HepG2 (cell line): Measurements from ENCODE around the gene SEL1L2. TPM values are rescaled to one million over a fixed set of nuclear protein-coding genes. Genes with fewer than 3 reads are reported as not detected.
A peak's percentile ranks its signal among the peaks of the same experiment; 100 is the strongest.

Source experiments
- DNMT1 ChIP-seq: sonication (generic); formaldehyde crosslinking; IDR thresholded peaks from 2 replicates; pipeline ENCODE4 v1.5.1; 2020; ENCODE audit warnings: mild to moderate bottlenecking, missing genetic modification reagents
- KLF16 ChIP-seq, 2 experiments: sonication (generic) in 1 of 2; formaldehyde crosslinking in 1 of 2; IDR thresholded peaks; 2 replicates each; pipeline versions ENCODE4 v1.6.1 to v1.8.0; 2016 to 2023; ENCODE audit warnings: missing genetic modification reagents in 2 of 2, missing compliant biosample characterization in 1 of 2
- TEAD2 ChIP-seq: sonication (generic); formaldehyde crosslinking; IDR thresholded peaks from 2 replicates; pipeline ENCODE4 v1.9.0; 2021; ENCODE audit warnings: missing genetic modification reagents
- XRCC5 ChIP-seq: fragments of 200-400 bp; formaldehyde crosslinking; optimal IDR thresholded peaks from 2 replicates; pipeline ENCODE3; 2017; ENCODE audit warnings: mild to moderate bottlenecking, low read length
- ZNF232 ChIP-seq: sonication (generic); formaldehyde crosslinking; IDR thresholded peaks from 2 replicates; pipeline ENCODE4 v1.4.0; 2020; ENCODE audit warnings: missing genetic modification reagents, borderline replicate concordance
- ZNF891 ChIP-seq: sonication (generic); formaldehyde crosslinking; IDR thresholded peaks from 2 replicates; pipeline ENCODE4 v1.5.0; 2020; ENCODE audit warnings: mild to moderate bottlenecking, missing genetic modification reagents
- ZSCAN25 ChIP-seq: sonication (generic); formaldehyde crosslinking; IDR thresholded peaks from 2 replicates; pipeline ENCODE4 v1.8.0; 2022; ENCODE audit warnings: mild to moderate bottlenecking, missing genetic modification reagents
- polyA plus RNA-seq, 8 experiments: library from polyadenylated mRNA; depleted of rRNA in 3 of 8; stranded (reverse) in 7 of 8; unstranded in 1 of 8; fragments of >200 nt; fragmentation: Illumina TruSeq in 4 of 8; extraction: Trizol in 4 of 8; gene quantifications; 2 replicates each; pipeline versions ENCODE4 v1.2.1 to v1.2.3, GENCODE V29; 2011 to 2016; ENCODE audit warnings: low read depth in 4 of 8, missing spikeins in 1 of 8, mixed read lengths in 1 of 8; ENCODE audit not compliant: insufficient read depth in 1 of 8
- total RNA-seq, 5 experiments: library from RNA; depleted of rRNA; stranded (reverse); fragments of >200 nt; fragmentation: Illumina TruSeq; extraction: Trizol; gene quantifications; 2 replicates each; pipeline ENCODE4 v1.2.3, GENCODE V29; 2016; ENCODE audit warnings: low read depth in 1 of 5
- TF ChIP-seq, protein P1 (sequence below), 2 experiments: fragments of 450-650 bp in 1 of 2; sonication (generic) in 1 of 2; formaldehyde crosslinking in 1 of 2; IDR thresholded peaks; 2 replicates each; pipeline versions ENCODE4 v1.6.1 to v1.8.0; 2016 to 2022; ENCODE audit warnings: antibody characterized with exemption in 1 of 2, mild to moderate bottlenecking in 1 of 2, missing genetic modification reagents in 1 of 2
- TF ChIP-seq, protein P2 (sequence below): sonication (generic); formaldehyde crosslinking; IDR thresholded peaks from 2 replicates; pipeline ENCODE4 v1.9.0; 2022; ENCODE audit warnings: missing genetic modification reagents, mild to moderate bottlenecking, borderline replicate concordance
- TF ChIP-seq, protein P3 (sequence below): sonication (generic); formaldehyde crosslinking; conservative IDR thresholded peaks from 2 replicates; pipeline ENCODE4 v1.8.0; 2022; ENCODE audit warnings: missing genetic modification reagents
- TF ChIP-seq, protein P4 (sequence below): sonication (generic); formaldehyde crosslinking; IDR thresholded peaks from 2 replicates; pipeline ENCODE4 v1.4.0; 2020; ENCODE audit warnings: mild to moderate bottlenecking, missing genetic modification reagents

The SEL1L2 gene
- total and polyA plus RNA-seq, 2 of the 13 experiments (the other 11 are each of a cell fraction or from before 2014, with no cell fraction given), result not detected

DNA sequence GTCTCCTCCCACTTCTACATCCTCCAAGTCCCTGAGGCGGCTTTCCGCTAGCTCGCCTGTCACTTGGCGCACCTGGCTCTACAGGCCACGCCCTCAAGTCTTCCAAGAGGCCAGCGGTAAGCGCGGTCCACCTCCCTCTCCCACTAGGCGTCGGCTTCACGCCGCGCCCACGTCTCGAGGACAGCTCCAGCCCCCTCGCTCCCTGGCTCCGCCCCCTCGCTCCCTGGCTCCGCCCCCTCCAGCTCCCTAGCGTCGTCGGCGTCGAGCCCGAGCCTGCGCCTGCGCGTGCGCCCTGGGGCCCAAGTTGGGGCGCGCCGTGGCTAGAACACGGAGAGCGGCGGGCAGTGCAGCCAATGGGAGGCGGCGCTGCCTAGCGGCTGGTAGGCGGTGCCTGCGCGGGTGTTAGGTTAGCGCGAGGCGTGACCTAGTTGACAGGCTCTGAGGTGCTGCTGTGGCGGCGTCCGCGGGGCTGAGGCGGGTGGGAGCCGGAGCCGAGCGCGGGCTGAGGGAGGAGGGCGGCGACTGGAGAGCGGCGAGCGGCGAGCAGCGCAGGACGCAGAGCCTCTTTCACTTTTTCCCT is 4.8 kb upstream of the SEL1L2 start, which contains the start of gene MACROD2 (continued):
- TF ChIP-seq, protein P1, sequence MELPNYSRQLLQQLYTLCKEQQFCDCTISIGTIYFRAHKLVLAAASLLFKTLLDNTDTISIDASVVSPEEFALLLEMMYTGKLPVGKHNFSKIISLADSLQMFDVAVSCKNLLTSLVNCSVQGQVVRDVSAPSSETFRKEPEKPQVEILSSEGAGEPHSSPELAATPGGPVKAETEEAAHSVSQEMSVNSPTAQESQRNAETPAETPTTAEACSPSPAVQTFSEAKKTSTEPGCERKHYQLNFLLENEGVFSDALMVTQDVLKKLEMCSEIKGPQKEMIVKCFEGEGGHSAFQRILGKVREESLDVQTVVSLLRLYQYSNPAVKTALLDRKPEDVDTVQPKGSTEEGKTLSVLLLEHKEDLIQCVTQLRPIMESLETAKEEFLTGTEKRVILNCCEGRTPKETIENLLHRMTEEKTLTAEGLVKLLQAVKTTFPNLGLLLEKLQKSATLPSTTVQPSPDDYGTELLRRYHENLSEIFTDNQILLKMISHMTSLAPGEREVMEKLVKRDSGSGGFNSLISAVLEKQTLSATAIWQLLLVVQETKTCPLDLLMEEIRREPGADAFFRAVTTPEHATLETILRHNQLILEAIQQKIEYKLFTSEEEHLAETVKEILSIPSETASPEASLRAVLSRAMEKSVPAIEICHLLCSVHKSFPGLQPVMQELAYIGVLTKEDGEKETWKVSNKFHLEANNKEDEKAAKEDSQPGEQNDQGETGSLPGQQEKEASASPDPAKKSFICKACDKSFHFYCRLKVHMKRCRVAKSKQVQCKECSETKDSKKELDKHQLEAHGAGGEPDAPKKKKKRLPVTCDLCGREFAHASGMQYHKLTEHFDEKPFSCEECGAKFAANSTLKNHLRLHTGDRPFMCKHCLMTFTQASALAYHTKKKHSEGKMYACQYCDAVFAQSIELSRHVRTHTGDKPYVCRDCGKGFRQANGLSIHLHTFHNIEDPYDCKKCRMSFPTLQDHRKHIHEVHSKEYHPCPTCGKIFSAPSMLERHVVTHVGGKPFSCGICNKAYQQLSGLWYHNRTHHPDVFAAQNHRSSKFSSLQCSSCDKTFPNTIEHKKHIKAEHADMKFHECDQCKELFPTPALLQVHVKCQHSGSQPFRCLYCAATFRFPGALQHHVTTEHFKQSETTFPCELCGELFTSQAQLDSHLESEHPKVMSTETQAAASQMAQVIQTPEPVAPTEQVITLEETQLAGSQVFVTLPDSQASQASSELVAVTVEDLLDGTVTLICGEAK (IDR thresholded peaks at IDR 0.05), result no peak
- TF ChIP-seq, protein P1 (CRISPR knock-in tag; IDR thresholded peaks at IDR 0.05), result peak; percentile 52; the same call in 1 of the 2 replicates
- TF ChIP-seq ZNF232 (no peak), ZSCAN25 (no peak), KLF16 (CRISPR knock-in tag; IDR thresholded peaks at IDR 0.05) (no peak), DNMT1 (CRISPR knock-in tag) (peak; percentile 39; the same call in 1 of the 2 replicates), ZNF891 (CRISPR knock-in tag) (0 out of 2 replicates have a peak, but pooled peaks have one; percentile 31), TEAD2 (CRISPR knock-in tag) (no peak), XRCC5 (peak; percentile 36)
- TF ChIP-seq, protein P2, sequence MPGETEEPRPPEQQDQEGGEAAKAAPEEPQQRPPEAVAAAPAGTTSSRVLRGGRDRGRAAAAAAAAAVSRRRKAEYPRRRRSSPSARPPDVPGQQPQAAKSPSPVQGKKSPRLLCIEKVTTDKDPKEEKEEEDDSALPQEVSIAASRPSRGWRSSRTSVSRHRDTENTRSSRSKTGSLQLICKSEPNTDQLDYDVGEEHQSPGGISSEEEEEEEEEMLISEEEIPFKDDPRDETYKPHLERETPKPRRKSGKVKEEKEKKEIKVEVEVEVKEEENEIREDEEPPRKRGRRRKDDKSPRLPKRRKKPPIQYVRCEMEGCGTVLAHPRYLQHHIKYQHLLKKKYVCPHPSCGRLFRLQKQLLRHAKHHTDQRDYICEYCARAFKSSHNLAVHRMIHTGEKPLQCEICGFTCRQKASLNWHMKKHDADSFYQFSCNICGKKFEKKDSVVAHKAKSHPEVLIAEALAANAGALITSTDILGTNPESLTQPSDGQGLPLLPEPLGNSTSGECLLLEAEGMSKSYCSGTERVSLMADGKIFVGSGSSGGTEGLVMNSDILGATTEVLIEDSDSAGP (CRISPR knock-in tag), result peak; percentile 56; the same call in 1 of the 2 replicates
- TF ChIP-seq, protein P3, sequence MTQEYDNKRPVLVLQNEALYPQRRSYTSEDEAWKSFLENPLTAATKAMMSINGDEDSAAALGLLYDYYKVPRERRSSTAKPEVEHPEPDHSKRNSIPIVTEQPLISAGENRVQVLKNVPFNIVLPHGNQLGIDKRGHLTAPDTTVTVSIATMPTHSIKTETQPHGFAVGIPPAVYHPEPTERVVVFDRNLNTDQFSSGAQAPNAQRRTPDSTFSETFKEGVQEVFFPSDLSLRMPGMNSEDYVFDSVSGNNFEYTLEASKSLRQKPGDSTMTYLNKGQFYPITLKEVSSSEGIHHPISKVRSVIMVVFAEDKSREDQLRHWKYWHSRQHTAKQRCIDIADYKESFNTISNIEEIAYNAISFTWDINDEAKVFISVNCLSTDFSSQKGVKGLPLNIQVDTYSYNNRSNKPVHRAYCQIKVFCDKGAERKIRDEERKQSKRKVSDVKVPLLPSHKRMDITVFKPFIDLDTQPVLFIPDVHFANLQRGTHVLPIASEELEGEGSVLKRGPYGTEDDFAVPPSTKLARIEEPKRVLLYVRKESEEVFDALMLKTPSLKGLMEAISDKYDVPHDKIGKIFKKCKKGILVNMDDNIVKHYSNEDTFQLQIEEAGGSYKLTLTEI (CRISPR knock-in tag), result no peak
- TF ChIP-seq, protein P4, sequence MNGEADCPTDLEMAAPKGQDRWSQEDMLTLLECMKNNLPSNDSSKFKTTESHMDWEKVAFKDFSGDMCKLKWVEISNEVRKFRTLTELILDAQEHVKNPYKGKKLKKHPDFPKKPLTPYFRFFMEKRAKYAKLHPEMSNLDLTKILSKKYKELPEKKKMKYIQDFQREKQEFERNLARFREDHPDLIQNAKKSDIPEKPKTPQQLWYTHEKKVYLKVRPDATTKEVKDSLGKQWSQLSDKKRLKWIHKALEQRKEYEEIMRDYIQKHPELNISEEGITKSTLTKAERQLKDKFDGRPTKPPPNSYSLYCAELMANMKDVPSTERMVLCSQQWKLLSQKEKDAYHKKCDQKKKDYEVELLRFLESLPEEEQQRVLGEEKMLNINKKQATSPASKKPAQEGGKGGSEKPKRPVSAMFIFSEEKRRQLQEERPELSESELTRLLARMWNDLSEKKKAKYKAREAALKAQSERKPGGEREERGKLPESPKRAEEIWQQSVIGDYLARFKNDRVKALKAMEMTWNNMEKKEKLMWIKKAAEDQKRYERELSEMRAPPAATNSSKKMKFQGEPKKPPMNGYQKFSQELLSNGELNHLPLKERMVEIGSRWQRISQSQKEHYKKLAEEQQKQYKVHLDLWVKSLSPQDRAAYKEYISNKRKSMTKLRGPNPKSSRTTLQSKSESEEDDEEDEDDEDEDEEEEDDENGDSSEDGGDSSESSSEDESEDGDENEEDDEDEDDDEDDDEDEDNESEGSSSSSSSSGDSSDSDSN (CRISPR knock-in tag), result no peak
